Measurements from ENCODE around the gene CA10.

Gene CA10

GRCh38 chr17:51833620-51834019 lies 324.9 kb downstream of the CA10 start:
- DNase-seq (ENCODE audit: extremely low spot score, insufficient read length, low read depth) (no peak), FAIRE-seq (no peak)

GRCh38 chr17:51833045-51833444 lies 325.5 kb downstream of the CA10 start:
- FAIRE-seq (no peak), DNase-seq (ENCODE audit: extremely low spot score, insufficient read length, low read depth) (no peak)

- no peak for FAIRE-seq
- DNase-seq (ENCODE audit: extremely low spot score, insufficient read length, low read depth), result no peak
Measured at GRCh38 chr17:51830886-51831285, 327.6 kb downstream of the CA10 start.

- FAIRE-seq, result no peak
- DNase-seq (ENCODE audit: extremely low spot score, insufficient read length, low read depth), result no peak
Measured at GRCh38 chr17:51830451-51830850, 328.1 kb downstream of the CA10 start.

GRCh38 chr17:51828901-51829300 lies 329.6 kb downstream of the CA10 start:
- DNase-seq (ENCODE audit: extremely low spot score, insufficient read length, low read depth) (no peak), FAIRE-seq (no peak)

- FAIRE-seq (no peak), DNase-seq (ENCODE audit: extremely low spot score, insufficient read length, low read depth) (no peak)
Measured at GRCh38 chr17:51827140-51827539, 331.4 kb downstream of the CA10 start.

GRCh38 chr17:51820766-51821165 lies 337.7 kb downstream of the CA10 start:
- no peak for FAIRE-seq
- no peak for DNase-seq (ENCODE audit: extremely low spot score, insufficient read length, low read depth)

GRCh38 chr17:51820252-51820651 lies 338.3 kb downstream of the CA10 start:
- DNase-seq (ENCODE audit: extremely low spot score, insufficient read length, low read depth) (no peak), FAIRE-seq (no peak)

GRCh38 chr17:51819341-51820219 lies 338.9 kb downstream of the CA10 start:
- no peak for DNase-seq (ENCODE audit: extremely low spot score, insufficient read length, low read depth)
- FAIRE-seq, result no peak

GRCh38 chr17:51818777-51819176 lies 339.7 kb downstream of the CA10 start:
- no peak for DNase-seq (ENCODE audit: extremely low spot score, insufficient read length, low read depth)
- FAIRE-seq, result no peak

GRCh38 chr17:51817955-51818354 lies 340.6 kb downstream of the CA10 start:
- no peak for FAIRE-seq
- DNase-seq (ENCODE audit: extremely low spot score, insufficient read length, low read depth), result no peak

GRCh38 chr17:51817117-51817516 lies 341.4 kb downstream of the CA10 start:
- DNase-seq (ENCODE audit: extremely low spot score, insufficient read length, low read depth), result no peak
- FAIRE-seq, result no peak

- DNase-seq (ENCODE audit: extremely low spot score, insufficient read length, low read depth) (no peak), FAIRE-seq (no peak)
Measured at GRCh38 chr17:51815097-51815496, 343.4 kb downstream of the CA10 start.

- DNase-seq (ENCODE audit: extremely low spot score, insufficient read length, low read depth) (no peak), FAIRE-seq (no peak)
Measured at GRCh38 chr17:51814521-51814920, 344.0 kb downstream of the CA10 start.

- no peak for FAIRE-seq
Measured at GRCh38 chr17:51813784-51814174, 344.7 kb downstream of the CA10 start.

GRCh38 chr17:51813140-51813783 lies 345.3 kb downstream of the CA10 start:
- no peak for DNase-seq (ENCODE audit: extremely low spot score, insufficient read length, low read depth)
- no peak for FAIRE-seq

More at GRCh38 chr17:51813784-51814174, 344.7 kb downstream of the CA10 start:
- no peak for DNase-seq (ENCODE audit: extremely low spot score, insufficient read length, low read depth)

GRCh38 chr17:51807460-51807859 lies 351.1 kb downstream of the CA10 start:
- FAIRE-seq, result no peak
- no peak for DNase-seq (ENCODE audit: extremely low spot score, insufficient read length, low read depth)

GRCh38 chr17:51805765-51806164 lies 352.7 kb downstream of the CA10 start:
- FAIRE-seq (no peak), DNase-seq (ENCODE audit: extremely low spot score, insufficient read length, low read depth) (no peak)

GRCh38 chr17:51805185-51805584 lies 353.3 kb downstream of the CA10 start:
- FAIRE-seq (no peak), DNase-seq (ENCODE audit: extremely low spot score, insufficient read length, low read depth) (no peak)

- FAIRE-seq, result no peak
- no peak for DNase-seq (ENCODE audit: extremely low spot score, insufficient read length, low read depth)
Measured at GRCh38 chr17:51803161-51803560, 355.4 kb downstream of the CA10 start.

- DNase-seq (ENCODE audit: extremely low spot score, insufficient read length, low read depth) (no peak), FAIRE-seq (no peak)
Measured at GRCh38 chr17:51802544-51802943, 356.0 kb downstream of the CA10 start.

Data from GM18507 (cell line).